Amniotic stem cell (primary cell): ENCODE results near the gene PIK3R1.
"Not testable (repeated sequence)": the region's sequence is repeated elsewhere in the genome, so short reads cannot be mapped to it uniquely, and the experiment has no call there.

Experiments used
- DNase-seq: peaks from one replicate; lab custom pipeline; 2025; lab: John Stamatoyannopoulos, UW

Gene PIK3R1

GRCh38 chr5:68193481-68194036 lies 22.0 kb upstream of the PIK3R1 start:
- DNase-seq = no peak

GRCh38 chr5:68194386-68194785 lies 21.2 kb upstream of the PIK3R1 start:
- no peak for DNase-seq

- no peak for DNase-seq
These were observed 20.4 kb upstream of the PIK3R1 start for GRCh38 chr5:68195137-68195536.

GRCh38 chr5:68196876-68197275 lies 18.7 kb upstream of the PIK3R1 start:
- no peak for DNase-seq

- no peak for DNase-seq
These were observed 15.3 kb upstream of the PIK3R1 start for GRCh38 chr5:68200288-68200687.

GRCh38 chr5:68210654-68211053 lies 4.9 kb upstream of the PIK3R1 start:
- DNase-seq = not testable (repeated sequence)

GRCh38 chr5:68214482-68215207 lies 911 bp upstream of the PIK3R1 start:
- DNase-seq = no peak

- DNase-seq = no peak
These were observed 315 bp downstream of the PIK3R1 start for GRCh38 chr5:68215898-68216244.

- no peak for DNase-seq
These were observed 890 bp downstream of the PIK3R1 start for GRCh38 chr5:68216245-68217046.

- DNase-seq = no peak
These were observed 1.4 kb downstream of the PIK3R1 start for GRCh38 chr5:68217047-68217355.

GRCh38 chr5:68217528-68217927 lies 2.0 kb downstream of the PIK3R1 start:
- DNase-seq = no peak

- DNase-seq = no peak
These were observed 3.7 kb downstream of the PIK3R1 start for GRCh38 chr5:68219161-68219816.

GRCh38 chr5:68220260-68220659 lies 4.7 kb downstream of the PIK3R1 start:
- no peak for DNase-seq

- DNase-seq = no peak
These were observed 5.4 kb downstream of the PIK3R1 start for GRCh38 chr5:68220914-68221313.

GRCh38 chr5:68221488-68221887 lies 5.9 kb downstream of the PIK3R1 start:
- DNase-seq = no peak

GRCh38 chr5:68222310-68222709 lies 6.8 kb downstream of the PIK3R1 start:
- DNase-seq = no peak

GRCh38 chr5:68222824-68223354 lies 7.3 kb downstream of the PIK3R1 start:
- no peak for DNase-seq

- no peak for DNase-seq
These were observed 8.3 kb downstream of the PIK3R1 start for GRCh38 chr5:68223904-68224303.

- no peak for DNase-seq
These were observed 9.1 kb downstream of the PIK3R1 start for GRCh38 chr5:68224509-68225187.

- no peak for DNase-seq
These were observed 9.8 kb downstream of the PIK3R1 start for GRCh38 chr5:68225188-68225910.

- no peak for DNase-seq
These were observed 10.5 kb downstream of the PIK3R1 start for GRCh38 chr5:68225911-68226545.
